Stimulated activated CD8-positive, alpha-beta memory T cell treated with anti-CD3 and anti-CD28 coated beads, Interleukin-15, amount 100 ng/mL, for 4 hours (primary cell): ENCODE data around the gene UROS.

Experiments
- DNase-seq, 2 donors: peaks; one replicate each; pipeline ENCODE4 v3.0.0-alpha.2; 2020; ENCODE audit warnings: low read depth in 2 of 2

Gene UROS

GRCh38 chr10:125762692-125763648 lies 60.1 kb downstream of the UROS start:
- no peak for DNase-seq

DNA sequence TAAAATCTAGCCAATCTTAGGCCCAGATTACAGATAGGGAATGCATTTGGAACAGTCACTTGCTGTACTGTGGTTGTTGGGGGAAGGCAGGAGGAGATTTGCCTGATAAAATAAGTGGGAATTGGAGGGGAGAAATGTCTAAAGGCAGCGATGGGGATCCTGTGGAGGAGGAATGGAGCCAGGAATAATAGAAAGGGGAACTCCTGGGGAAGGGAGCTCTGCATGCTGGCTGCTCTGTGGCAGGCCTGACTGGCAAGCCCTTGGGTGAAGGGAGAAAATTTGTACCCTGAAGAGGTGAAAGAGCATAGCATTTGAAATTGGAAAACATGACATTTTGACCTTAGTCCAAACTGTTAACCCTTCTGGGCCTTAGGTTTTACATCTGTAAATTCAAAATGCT lies 61.1 kb downstream of the UROS start:
- DNase-seq, result no peak

GRCh38 chr10:125757742-125758141 lies 65.3 kb downstream of the UROS start:
- no peak for DNase-seq

DNA sequence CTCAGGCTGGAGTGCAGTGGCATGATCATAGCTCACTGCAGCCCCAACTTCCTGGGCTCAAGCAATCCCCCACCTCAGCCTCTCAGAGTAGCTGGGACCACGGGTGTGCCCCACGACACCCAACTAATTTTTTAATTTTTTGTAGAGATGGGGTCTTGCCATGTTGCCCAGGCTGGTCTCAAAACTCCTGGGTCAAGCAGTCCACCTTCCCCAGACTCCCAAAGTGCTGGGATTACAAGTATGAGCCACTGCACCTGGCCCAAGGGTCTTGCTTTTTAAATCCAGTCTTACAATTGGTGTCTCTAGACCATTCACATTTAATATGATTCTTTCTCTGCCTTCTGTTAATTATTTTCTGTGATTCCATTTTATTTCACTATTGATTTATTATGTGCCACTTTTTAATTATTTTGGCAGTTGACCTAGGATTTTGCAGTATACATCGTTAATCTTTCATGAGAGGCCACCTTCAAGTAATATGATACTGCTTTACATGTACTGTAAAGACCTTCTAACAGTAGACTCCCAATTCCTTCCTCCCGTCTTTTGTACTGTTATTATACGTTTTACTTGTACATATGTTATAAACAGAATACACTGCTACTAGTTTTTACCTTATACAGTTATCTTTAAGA lies 66.1 kb downstream of the UROS start:
- DNase-seq, result no peak

GRCh38 chr10:125756196-125756595 lies 66.9 kb downstream of the UROS start:
- no peak for DNase-seq

GRCh38 chr10:125747417-125747816 lies 75.6 kb downstream of the UROS start:
- DNase-seq, result no peak

DNA sequence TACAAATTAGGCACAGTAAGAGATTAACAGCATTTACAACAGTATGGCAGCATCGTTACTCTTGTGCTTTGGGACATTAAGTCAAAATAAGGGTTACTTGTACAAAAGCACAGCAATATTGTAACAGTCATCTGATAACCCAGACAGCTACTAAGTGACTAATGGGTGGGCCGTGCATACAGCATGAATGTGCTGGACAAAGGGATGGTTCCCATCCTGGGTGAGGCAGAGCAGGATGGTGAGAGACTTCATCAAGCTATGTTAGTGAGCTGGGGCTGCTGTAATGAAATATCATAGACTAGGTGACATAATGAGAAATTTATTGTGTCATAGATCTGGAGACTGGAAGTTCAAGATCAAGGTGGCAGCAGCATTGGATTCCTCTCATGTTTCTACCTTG lies 78.1 kb downstream of the UROS start:
- DNase-seq, result no peak

GRCh38 chr10:125742465-125742864 lies 80.6 kb downstream of the UROS start:
- DNase-seq, result no peak

DNA sequence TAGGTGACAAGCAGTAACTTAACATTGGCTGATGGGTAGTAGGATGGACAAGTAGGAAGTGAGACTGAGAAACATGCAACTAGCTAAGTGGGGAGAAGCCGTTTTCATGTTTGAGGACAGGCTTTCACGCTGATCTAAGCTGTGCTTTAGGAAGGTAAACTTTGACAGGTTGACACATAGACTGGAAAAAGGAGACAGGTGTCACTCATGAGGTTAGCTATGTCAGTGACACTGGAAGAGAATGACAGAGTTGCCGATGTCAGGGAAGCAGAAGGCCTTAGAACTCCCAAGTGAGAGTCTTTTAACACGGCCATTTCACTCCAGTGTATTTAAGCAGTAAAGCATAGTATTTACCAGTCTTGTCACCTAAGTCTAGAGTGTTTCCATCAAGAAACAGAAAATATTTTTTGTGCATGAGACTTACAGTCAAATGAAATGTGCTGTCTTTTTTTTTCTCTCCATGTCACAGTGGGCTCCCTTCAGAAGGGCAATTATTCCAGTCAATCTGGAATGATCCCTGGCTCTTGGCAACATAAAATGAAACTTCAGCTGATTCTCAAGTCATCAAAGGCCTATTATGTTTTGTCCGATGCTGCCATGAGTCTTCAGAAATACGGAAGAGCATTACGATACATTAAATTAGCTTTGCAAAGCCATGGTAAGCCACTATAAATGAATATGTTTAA lies 82.9 kb downstream of the UROS start:
- DNase-seq, result no peak
